ENCODE data around the gene CACNA1H.

DNA sequence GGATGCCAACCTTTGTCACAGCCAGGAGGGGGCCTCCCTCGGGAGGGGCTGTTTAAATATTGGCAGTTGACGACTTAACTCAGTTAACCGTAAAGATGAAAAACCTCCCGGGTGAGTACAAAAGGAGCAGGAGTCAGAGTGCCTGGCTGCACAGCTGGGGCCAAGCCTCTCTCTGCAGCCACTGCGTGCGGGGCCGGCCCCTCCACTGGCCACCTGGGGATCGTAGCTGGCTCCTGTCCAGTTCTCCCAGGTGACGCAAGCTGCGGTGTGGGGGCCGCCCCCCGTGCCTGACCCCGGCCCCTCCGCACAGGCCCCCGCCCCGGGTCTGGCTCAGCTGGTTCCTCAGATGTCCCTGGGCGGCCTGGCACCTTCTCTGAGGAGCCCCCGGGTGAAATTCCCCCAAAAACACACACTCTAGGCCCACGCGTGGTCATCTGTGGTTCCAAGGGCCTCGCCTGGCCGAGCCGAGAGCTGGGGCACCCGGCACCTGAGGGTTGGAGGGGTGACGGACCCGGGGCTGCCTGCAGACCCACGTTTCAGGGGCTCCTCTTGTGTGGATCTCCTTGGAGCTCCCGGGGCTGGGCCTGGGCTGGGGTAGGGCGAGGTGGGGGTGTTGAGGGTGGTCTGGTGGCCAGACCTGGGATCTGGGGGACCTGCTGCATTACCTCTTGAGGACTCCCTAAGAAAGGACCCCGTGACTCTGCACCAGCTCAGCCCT lies 7.4 kb upstream of the CACNA1H start:
- TF ChIP-seq, protein P1, sequence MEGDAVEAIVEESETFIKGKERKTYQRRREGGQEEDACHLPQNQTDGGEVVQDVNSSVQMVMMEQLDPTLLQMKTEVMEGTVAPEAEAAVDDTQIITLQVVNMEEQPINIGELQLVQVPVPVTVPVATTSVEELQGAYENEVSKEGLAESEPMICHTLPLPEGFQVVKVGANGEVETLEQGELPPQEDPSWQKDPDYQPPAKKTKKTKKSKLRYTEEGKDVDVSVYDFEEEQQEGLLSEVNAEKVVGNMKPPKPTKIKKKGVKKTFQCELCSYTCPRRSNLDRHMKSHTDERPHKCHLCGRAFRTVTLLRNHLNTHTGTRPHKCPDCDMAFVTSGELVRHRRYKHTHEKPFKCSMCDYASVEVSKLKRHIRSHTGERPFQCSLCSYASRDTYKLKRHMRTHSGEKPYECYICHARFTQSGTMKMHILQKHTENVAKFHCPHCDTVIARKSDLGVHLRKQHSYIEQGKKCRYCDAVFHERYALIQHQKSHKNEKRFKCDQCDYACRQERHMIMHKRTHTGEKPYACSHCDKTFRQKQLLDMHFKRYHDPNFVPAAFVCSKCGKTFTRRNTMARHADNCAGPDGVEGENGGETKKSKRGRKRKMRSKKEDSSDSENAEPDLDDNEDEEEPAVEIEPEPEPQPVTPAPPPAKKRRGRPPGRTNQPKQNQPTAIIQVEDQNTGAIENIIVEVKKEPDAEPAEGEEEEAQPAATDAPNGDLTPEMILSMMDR (IDR thresholded peaks at IDR 0.05; ENCODE audit: poor library complexity), result no peak
- TF ChIP-seq EZH2 (IDR thresholded peaks at IDR 0.05; ENCODE audit: borderline replicate concordance), result no peak
